Measurements from ENCODE around the gene NAPSA. TPM values are rescaled to one million over a fixed set of nuclear protein-coding genes. Genes with fewer than 3 reads are reported as not detected.

The NAPSA gene
- total and polyA plus RNA-seq, 9 of the 15 experiments (the other 6 are each of a cell fraction or from before 2014, with no cell fraction given) = 0.25 to 1.9 (median 0.69) TPM

- TF ChIP-seq RBM34 (IDR thresholded peaks at IDR 0.05; ENCODE audit: borderline replicate concordance, insufficient read depth, low read length) (peak; percentile 77; the same call in 1 of the 2 replicates), ZFP1 (CRISPR knock-in tag; IDR thresholded peaks at IDR 0.05) (peak; percentile 45; the same call in 1 of the 2 replicates), SP1 (CRISPR knock-in tag; IDR thresholded peaks at IDR 0.05) (peak; percentile 92), BDP1 (IDR thresholded peaks at IDR 0.05; ENCODE audit: insufficient read depth, insufficient read length) (no peak), MAZ (CRISPR knock-in tag; conservative IDR thresholded peaks at IDR 0.05 in 1 of 2, IDR thresholded peaks at IDR 0.05 in 1 of 2) (peak; percentile 52 to 92), ZNF699 (CRISPR knock-in tag; IDR thresholded peaks at IDR 0.05; ENCODE audit: insufficient replicate concordance) (no peak), ZNF197 (CRISPR knock-in tag; IDR thresholded peaks at IDR 0.05; ENCODE audit: low read depth) (no peak; the same call in 1 of the 2 replicates), ZNF23 (CRISPR knock-in tag; IDR thresholded peaks at IDR 0.05) (peak; percentile 65; the same call in 1 of the 2 replicates), U2AF1 (optimal IDR thresholded peaks at IDR 0.05; ENCODE audit: low read depth, low read length) (no peak), MNT (conservative IDR thresholded peaks at IDR 0.05) (peak; percentile 85 to 89; a peak in 3 of 4 replicates), CC2D1A (IDR thresholded peaks at IDR 0.05) (no peak), TEAD4 (IDR thresholded peaks at IDR 0.05; ENCODE audit: low read length) (no peak), TEAD4 (CRISPR knock-in tag; IDR thresholded peaks at IDR 0.05; ENCODE audit: borderline replicate concordance) (no peak), NFXL1 (CRISPR knock-in tag; IDR thresholded peaks at IDR 0.05) (no peak), POLR3A (IDR thresholded peaks at IDR 0.05; ENCODE audit: borderline replicate concordance, extremely low read depth, insufficient read depth, insufficient read length) (no peak), ZFX (CRISPR knock-in tag; IDR thresholded peaks at IDR 0.05) (no peak), POLR2G (IDR thresholded peaks at IDR 0.05; ENCODE audit: low read depth, low read length) (peak; percentile 97), ETV5 (CRISPR knock-in tag; IDR thresholded peaks at IDR 0.05; ENCODE audit: low read depth) (no peak; the same call in 1 of the 2 replicates), CHAMP1 (IDR thresholded peaks at IDR 0.05) (no peak), TAL1 (IDR thresholded peaks at IDR 0.05) (no peak), ATF6 (CRISPR knock-in tag; IDR thresholded peaks at IDR 0.05) (no peak; the same call in 1 of the 2 replicates)
These were observed 18.6 kb upstream of the NAPSA start, which contains the start of gene POLD1 (continued) for GRCh38 chr19:50383852-50384684.

Measured in K562 (cell line).